GM19452 (cell line): ENCODE results near the gene CEP131.

Experiments
- ATAC-seq: cut with Tn5 transposase; IDR thresholded peaks from one replicate; pipeline ENCODE4 v1.9.1; 2021; ENCODE audit not compliant: unreplicated experiment

Gene CEP131

GRCh38 chr17:81169870-81170309, 52.9 kb downstream of the CEP131 start:
- no peak for ATAC-seq

GRCh38 chr17:81167638-81168037, 55.1 kb downstream of the CEP131 start:
- no peak for ATAC-seq

DNA sequence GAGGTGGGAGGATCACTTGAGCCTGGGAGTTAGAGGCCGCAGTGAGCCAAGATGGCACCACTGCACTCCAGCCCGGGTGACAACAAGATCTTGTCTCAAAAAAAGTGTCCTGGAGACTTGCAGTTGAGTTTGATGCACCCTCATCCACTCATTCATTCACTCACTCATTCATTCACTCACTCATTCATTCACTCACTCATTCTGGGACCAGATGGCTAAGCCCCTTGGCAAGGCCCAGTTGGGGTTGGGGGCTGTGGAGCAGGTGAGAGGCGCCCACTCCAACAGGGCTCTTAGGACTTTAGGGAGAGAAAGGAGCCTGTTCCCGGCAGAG, 55.6 kb downstream of the CEP131 start:
- ATAC-seq: no peak

- ATAC-seq: no peak
These were observed 56.7 kb downstream of the CEP131 start, which contains the start of gene AATK for GRCh38 chr17:81166033-81166492. Gene AATK (minus strand): TSS chr17:81166221. CDS start chr17:81165992, 229 bp downstream.

- no peak for ATAC-seq
These were observed 57.3 kb downstream of the CEP131 start, which contains the start of gene PVALEF for GRCh38 chr17:81165246-81166032. Gene PVALEF (plus strand): TSS chr17:81165507. CDS start chr17:81181227, 15,720 bp downstream.

DNA sequence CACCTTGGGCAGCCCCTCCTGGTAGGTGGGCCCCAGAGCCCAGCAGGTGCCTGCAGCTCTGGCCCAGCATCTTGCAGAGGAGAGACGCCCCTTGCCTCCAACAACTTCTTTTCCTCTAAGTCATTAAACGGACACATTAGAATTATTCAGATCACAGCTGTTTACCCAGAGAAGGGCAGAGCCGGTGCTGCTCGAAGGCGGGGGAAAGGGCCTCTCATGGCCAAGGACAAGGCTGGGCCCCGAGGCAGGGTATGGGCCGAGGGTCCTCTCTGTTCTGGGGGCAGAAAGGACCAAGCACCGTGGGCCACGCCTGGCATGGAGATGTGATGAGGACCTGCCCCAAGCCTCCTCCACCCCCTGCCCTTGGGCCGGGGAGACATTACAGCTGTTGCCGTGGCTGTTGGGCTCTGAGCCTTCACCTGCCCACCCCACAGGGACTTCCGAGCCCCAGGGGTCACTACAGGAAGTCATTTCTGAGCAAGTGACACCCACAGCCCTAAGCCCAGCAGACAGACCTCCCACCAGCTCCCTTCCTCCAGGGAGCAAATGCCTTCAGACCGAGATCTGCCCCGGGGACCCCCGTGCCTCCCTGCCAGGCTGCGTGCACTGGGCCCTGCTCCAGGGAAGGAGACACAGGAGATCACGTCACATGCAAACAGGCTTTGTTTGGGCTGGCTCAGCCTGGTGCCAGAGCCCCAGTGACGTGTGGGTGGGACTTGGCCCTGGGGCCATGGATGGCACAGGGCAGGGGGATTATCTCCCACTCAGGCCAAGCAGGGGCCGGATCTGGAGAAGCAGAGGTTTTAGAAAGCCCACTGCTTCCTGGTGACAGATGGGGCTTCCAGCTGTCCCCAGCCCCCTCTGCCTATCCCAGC, 58.2 kb downstream of the CEP131 start:
- ATAC-seq: no peak

GRCh38 chr17:81163703-81164370, 58.9 kb downstream of the CEP131 start:
- ATAC-seq: no peak

DNA sequence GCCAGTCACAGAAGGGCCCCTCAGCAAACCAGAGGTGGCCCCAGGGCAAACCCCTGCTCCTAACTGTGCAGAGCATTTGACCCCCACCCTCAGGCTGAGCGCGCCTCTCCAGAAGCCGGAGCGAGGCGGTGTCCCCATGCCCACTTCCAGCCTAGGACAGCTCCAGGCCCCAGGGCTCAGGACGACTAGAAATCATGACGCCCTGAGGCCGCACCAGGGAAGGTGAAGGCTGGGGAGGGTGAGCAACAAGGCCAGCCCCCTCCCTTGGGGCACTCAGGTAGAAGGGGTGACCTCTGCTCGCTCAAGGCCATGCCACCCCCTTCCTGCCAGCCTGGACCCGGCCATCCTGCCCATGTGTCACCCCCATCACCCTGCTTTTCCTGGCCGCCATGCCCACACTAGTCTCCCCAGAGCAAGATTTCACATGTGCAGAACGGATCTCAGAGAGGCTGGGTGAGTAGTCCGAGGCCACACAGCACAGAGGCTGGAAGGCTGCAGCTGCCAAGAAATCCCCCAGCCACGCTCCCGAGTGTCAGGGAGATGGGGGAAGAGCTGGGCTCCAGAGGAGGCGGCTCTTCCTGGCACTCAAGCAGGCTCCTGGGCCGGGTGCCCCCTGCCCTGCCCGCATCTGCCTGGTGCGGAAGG, 59.6 kb downstream of the CEP131 start:
- ATAC-seq: no peak

DNA sequence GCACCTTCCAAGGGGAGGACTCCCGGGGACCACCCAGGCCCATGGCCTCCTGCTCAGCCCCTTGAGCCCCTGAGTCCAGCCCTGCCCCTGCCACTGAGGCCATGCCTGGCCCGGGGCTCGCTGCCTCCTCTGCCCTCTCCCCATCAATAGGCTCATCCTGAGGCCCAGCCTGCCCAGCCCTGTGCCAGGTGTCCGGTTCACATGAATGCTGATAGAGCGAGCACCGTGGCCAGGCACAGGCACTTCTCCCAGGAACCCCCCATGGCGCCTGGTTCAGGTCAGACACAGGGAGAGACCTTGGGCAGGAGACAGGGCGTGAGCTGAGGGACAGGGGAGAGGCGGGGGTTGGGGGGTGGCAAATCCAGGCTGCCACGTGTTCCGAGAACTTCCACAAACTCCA, 60.3 kb downstream of the CEP131 start:
- ATAC-seq: no peak

- ATAC-seq: no peak
These were observed 60.8 kb downstream of the CEP131 start for GRCh38 chr17:81161972-81162371.

DNA sequence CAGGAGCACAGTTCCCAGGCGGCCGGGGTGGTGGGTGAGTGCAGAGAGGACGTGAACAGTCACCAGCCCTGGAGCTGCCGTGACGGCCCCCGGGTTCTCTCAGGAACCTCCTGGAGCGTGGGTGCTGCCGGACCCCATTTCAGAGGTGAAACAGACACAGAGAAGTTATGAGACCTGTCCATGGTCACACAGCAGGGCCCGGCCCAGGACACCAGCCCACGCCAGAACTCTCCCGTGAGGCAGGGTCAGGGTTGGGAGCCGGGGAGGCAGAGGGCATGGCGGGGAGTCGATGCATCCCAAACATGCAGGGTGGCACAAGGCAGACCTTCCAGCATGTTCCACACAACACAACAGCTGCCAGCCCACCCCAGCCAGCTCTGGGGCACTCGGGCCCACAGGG, 61.2 kb downstream of the CEP131 start:
- no peak for ATAC-seq

- ATAC-seq: no peak
These were observed 61.9 kb downstream of the CEP131 start for GRCh38 chr17:81160747-81161453.

DNA sequence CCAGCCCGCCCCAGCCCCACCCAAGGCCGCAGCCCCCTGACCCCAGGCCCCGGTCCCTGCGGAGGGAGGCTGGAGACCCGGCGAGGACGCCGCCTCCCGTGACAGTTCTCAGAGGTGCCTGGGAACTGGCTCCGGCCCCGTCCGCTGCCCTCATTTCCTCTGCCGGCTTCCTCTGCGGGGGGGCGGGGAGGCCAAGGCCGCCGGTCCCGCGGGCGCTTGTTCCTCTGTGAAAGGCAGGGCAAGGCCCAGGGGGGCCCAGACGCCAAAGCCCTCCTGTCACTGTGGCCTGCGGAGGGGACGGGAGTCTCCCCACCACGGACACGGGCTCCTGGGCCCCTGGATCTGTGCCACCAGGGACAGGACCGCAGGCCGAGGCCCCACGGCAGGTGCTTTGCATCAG, 62.5 kb downstream of the CEP131 start:
- ATAC-seq: no peak

DNA sequence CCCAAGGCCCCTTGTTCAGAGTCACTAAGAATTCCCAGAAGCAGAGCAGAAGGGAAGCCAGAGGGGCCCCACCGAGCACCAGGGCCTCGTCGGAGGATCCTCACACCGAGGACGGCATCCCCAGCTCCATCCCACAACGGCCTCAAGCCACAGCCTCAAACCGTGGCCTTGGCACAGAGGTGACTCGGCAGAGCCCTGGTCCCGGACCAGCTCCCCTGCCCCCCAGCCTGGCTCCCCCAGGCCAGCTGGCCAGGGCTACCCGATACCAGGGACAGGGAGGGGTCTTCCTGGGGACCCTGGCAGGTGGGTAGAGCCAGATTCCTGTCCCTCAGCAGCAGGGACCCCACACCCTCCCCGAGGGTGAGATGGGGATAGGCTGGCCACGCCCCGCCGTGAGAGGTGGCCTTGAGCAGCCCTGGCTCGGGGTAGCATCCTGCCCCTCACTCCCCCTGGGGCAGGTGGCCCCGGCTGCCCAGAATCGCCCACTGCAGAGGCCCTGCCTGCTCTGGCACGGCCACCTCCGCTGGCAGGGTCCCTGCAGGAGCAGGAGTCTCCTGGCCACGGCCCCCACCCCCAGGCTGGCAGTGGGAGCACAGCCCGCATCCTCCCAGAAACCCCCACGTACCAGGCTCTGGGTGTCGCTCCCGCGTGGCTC, 63.0 kb downstream of the CEP131 start:
- no peak for ATAC-seq

- no peak for ATAC-seq
These were observed 63.8 kb downstream of the CEP131 start for GRCh38 chr17:81158688-81159590.

GRCh38 chr17:81157848-81158687, 64.7 kb downstream of the CEP131 start:
- no peak for ATAC-seq

GRCh38 chr17:81156866-81157805, 65.6 kb downstream of the CEP131 start:
- ATAC-seq: no peak
